HG03139 (cell line): ENCODE results near the gene CLSTN1.

Experiments used
- ATAC-seq: cut with Tn5 transposase; IDR thresholded peaks from one replicate; pipeline ENCODE4 v1.9.1; 2021; ENCODE audit not compliant: unreplicated experiment

The CLSTN1 gene

DNA sequence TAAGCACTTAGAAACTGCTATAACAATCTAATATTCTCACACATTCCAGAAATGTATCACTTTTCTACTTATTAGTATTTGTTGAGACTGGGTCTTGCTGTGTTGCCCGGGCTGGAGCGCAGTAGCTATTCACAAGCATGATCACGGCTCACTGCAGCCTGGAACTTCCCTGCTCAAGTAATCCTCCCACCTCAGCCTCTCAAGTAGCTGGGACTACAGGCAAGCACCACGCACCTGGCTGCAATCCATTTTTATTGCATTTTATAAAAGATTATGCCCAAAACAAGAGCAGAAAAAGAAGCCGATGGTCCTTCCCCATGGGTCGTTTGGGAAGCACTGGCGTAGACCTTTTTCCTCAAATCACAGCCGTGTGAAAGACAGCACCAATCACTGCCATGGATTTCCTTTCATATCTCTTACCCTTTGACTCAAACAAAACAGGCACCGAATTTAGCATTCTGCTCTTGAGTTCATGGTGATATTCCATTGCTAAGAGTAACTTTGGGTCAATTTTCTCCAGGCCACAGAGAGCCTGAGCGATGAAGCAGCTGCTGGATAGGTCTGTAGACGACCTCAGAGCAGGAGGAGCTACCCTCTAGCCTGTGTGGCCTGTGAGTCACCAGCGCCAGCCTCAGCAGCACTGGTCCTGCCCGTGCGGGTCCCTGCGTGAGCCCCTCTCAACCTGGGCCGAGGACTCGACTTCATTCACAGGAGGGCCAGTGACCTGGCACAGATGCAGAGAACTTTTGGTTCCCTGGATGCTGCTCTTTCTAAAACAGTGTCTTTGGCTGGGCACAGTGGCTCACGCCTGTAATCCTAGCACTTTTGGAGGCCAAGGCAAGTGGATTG is 91.4 kb downstream of the CLSTN1 start:
- no peak for ATAC-seq

- no peak for ATAC-seq
These were observed 92.2 kb downstream of the CLSTN1 start for GRCh38 chr1:9731561-9731960.

DNA sequence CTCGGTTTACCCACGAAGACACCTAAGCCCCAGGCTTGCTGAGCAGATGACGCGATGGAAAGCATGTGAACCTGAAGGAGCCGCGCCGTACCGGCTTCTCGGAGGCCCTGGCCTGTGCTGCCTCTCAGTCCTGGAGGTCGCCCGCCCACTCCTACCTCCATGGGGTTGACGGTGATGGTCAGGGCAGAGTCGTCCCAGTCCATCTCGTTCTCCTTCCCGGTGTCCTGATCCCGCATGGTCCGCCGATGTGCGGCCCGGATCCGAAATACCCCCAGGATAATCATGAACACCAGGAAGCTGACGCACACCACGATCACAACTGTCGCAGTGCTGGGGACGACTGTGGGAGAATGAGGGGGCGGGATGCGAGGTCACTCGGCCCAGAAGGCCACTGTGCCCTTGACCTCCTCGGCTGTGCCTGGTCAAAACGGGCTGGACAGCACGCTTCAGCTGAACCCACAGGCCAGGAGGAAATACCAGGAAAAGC is 92.7 kb downstream of the CLSTN1 start:
- no peak for ATAC-seq

GRCh38 chr1:9730096-9730901 is 93.5 kb downstream of the CLSTN1 start:
- ATAC-seq, result no peak

GRCh38 chr1:9729523-9729922 is 94.2 kb downstream of the CLSTN1 start:
- ATAC-seq, result no peak

DNA sequence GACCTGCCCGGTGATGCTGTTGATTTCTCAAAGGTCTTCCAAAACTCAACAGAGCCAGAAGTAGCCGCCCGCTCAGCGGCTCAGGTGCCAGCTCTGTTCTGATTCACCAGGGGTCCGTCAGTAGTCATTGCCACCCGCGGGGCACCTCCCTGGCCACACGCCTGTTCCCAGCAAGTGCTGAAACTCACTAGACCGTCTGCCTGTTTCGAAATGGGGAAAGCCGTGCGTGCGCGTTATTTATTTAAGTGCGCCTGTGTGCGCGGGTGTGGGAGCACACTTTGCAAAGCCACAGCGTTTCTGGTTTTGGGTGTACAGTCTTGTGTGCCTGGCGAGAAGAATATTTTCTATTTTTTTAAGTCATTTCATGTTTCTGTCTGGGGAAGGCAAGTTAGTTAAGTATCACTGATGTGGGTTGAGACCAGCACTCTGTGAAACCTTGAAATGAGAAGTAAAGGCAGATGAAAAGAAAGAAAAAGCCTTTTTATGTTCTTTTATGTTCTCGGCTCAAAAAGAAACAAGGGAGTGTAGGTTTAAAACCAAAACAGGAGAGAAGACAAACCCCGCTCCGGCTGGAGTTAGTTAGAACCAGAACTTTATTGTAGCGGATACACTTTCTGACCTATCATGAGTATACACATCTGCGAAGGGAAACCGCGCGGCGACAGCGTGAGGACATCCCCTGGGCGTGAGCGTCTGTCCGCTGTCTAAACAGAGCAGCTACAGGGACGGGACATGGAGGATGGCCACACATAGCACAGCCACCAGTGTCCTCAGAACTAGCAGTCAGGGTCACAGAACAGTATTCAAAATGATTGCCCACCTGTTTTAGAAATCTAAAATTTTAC is 95.1 kb downstream of the CLSTN1 start:
- ATAC-seq, result no peak

DNA sequence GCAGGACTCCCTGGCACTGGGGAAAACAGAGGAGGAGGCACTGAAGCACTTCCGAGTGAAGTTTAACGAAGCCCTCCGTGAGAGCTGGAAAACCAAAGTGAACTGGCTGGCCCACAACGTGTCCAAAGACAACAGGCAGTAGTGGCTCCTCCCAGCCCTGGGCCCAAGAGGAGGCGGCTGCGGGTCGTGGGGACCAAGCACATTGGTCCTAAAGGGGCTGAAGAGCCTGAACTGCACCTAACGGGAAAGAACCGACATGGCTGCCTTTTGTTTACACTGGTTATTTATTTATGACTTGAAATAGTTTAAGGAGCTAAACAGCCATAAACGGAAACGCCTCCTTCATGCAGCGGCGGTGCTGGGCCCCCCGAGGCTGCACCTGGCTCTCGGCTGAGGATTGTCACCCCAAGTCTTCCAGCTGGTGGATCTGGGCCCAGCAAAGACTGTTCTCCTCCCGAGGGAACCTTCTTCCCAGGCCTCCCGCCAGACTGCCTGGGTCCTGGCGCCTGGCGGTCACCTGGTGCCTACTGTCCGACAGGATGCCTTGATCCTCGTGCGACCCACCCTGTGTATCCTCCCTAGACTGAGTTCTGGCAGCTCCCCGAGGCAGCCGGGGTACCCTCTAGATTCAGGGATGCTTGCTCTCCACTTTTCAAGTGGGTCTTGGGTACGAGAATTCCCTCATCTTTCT is 96.7 kb downstream of the CLSTN1 start:
- no peak for ATAC-seq

DNA sequence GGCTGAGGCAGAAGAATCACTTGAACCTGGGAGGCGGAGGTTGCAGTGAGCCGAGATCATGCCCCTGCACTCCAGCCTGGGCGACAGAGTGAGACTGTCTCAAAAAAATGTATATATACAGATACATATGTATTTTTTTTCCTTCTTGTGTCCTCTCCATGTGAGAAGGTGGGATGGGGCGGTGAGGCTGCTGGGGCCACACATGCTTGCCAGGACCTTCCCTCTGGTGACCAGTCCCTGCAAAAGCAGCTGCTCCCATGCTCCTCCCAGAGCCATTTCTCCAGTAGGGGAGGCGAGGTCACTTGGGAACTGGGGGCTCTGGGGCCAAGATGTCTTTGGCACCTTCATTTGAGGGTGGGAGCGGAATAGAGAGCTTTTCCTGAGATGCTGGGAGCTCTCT is 97.4 kb downstream of the CLSTN1 start:
- ATAC-seq, result no peak

DNA sequence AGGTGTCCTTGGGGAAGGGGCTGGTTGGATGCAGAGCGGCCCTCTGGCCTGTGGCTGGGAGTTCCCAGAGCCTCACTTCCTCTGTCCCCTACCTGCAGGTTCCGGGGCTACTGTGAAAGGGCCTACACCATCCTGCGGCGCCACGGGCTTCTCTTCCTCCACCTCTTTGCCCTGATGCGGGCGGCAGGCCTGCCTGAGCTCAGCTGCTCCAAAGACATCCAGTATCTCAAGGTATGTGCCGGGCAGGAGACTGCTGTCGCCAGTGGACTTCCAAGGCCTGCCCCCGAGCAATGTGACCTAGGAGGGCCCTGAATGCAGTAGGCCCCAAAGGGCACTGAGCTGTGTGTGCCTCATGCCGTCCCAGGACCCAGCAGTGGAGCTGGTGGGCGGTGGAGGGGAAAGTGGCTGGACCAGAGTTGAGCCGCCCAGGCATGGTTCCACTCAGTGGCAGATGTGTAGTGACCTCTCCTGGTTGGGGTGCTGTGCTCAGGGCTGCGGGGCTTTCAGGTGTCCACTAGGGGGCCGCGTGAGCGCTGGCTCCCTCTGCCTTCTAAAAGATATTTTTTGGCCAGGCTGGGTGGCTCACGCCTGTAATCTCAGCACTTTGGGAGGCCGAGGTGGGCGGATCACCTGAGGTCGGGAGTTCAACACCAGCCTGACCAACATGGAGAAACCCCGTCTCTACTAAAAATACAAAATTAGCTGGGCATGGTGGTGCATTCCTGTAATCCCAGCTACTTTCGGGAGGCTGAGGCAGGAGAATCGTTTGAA is 98.9 kb downstream of the CLSTN1 start:
- no peak for ATAC-seq

GRCh38 chr1:9723926-9724325 is 99.8 kb downstream of the CLSTN1 start:
- no peak for ATAC-seq

- ATAC-seq, result no peak
These were observed 100.5 kb downstream of the CLSTN1 start for GRCh38 chr1:9723068-9723805.

- ATAC-seq, result no peak
These were observed 101.4 kb downstream of the CLSTN1 start for GRCh38 chr1:9722378-9722749.

GRCh38 chr1:9721606-9722377 is 102.0 kb downstream of the CLSTN1 start:
- ATAC-seq, result no peak

- no peak for ATAC-seq
These were observed 102.8 kb downstream of the CLSTN1 start for GRCh38 chr1:9720785-9721605.

DNA sequence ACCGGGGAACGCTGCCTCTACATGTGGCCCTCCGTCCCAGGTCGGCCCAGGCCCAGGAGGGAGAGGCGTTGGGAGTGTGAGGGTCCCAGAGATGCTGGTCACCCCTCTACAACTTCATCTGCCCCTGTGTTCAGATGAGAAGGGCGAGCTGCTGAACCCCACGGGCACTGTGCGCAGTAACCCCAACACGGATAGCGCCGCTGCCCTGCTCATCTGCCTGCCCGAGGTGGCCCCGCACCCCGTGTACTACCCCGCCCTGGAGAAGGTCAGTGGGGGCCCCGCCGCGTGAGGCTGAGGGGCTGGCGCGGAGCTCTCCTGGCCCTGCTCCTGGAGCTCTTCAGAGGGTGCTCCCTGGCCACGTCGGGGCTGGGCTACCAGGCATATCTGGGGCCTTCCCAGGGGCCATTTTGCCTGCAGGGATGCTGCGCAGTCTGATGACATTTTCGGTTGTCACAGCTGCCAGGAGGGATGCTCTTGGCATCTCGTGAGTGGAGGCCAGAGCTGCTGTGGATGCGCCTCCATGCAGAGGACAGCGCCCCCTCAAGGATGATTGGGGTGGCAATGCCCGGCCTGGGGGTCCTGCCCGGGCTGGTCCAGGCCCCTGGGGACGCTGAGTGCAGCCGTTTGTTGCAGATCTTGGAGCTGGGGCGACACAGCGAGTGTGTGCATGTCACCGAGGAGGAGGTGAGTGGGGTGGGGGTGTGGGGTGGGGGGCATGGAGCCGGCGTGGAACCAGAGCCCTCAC is 103.6 kb downstream of the CLSTN1 start:
- ATAC-seq, result no peak

DNA sequence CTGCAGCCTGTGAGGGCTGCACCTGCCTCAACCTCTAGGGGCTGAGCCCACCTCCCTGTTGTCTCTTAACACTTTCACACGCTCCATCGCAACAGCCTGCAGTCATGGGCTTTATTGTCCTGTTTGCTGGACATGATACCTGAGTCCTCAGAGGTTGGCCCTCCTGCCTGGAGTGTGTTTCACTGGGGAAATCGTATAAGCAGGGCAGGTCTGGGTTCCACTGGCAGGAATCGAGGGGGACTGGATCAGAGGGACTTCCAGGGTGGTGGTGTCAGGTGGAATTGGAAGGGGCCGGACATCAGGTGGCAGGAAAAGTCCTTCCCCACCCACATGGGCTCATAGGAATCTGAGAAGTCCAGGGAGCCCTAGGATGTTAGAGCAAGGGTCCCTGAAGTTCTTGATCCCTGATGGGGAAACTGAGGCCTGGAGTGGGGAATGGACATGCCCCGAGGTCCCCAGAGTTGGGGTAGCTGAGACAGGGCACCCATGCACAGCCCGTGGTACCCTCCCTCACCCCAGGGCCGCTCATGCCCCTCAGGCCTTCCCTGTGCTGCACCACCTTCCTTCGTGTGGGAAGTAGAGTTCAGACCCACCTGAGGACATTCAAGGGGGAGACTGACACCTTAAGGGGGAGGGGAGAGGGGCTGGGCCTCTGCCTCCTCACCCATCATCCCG is 105.6 kb downstream of the CLSTN1 start:
- ATAC-seq, result no peak
